ENCODE measurements around the gene KLF11.

- TF ChIP-seq CTCF (IDR thresholded peaks at IDR 0.05) = no peak
- no peak for TF ChIP-seq ZFX (IDR thresholded peaks at IDR 0.05; ENCODE audit: borderline replicate concordance)
Observed at GRCh38 chr2:10007435-10007834, 35.9 kb upstream of the KLF11 start.
